Transverse colon (tissue), 3 donors: ENCODE data around the gene MBP.

Experiments
- CTCF ChIP-seq, 5 experiments: fragments of 200-600 bp in 3 of 5; fragments of 450-650 bp in 2 of 5; sonication (generic) in 3 of 5; IDR thresholded peaks; 1 replicate in 2 of 5; 2 replicates in 3 of 5; pipeline ENCODE4 v1.5.1; 2016 to 2017; ENCODE audit warnings: antibody characterized with exemption in 5 of 5, inconsistent platforms in 3 of 5, mild to moderate bottlenecking in 2 of 5, moderate library complexity in 1 of 5
- POLR2A ChIP-seq: fragments of 450-650 bp; IDR thresholded peaks from one replicate; pipeline ENCODE4 v1.6.1; 2016; ENCODE audit warnings: antibody characterized with exemption, mild to moderate bottlenecking, moderate library complexity

GRCh38 chr18:77136871-77137665 is 4.5 kb upstream of the MBP start:
- TF ChIP-seq CTCF (IDR thresholded peaks at IDR 0.05) (no peak), POLR2A (no peak)
